Activated CD4-positive, alpha-beta T cell treated with anti-CD3 and anti-CD28 coated beads, Interleukin-2, amount 10 ng/mL, durations not matched to agents 7 days and 5 days (primary cell): Measurements from ENCODE around the gene RAB33A. TPM values are rescaled to one million over a fixed set of nuclear protein-coding genes. Genes with fewer than 3 reads are reported as not detected.

Experiments
- CTCF ChIA-PET: fragments of 350-600 bp; sonication (Branson Sonifier 250); formaldehyde crosslinking; loops from one replicate; lab custom pipeline; 2021; ENCODE audit warnings: antibody characterized with exemption; lab: Charles Lee
- POLR2A ChIA-PET: fragments of 350-600 bp; sonication (Branson Sonifier 250); formaldehyde crosslinking; loops from one replicate; lab custom pipeline; 2021; ENCODE audit warnings: antibody characterized with exemption; lab: Charles Lee
- DNase-seq: peaks from one replicate; pipeline ENCODE4 v3.0.0-alpha.2; 2020
- H3K27ac Mint-ChIP-seq: one replicate; pipeline ENCODE4 v1.8.0; 2021; ENCODE audit warnings: mild to moderate bottlenecking, moderate library complexity, mixed read lengths
- H3K27me3 Mint-ChIP-seq: one replicate; pipeline ENCODE4 v1.8.0; 2021; ENCODE audit warnings: mixed read lengths
- H3K36me3 Mint-ChIP-seq: one replicate; pipeline ENCODE4 v1.8.0; 2021; ENCODE audit warnings: low read depth, mixed read lengths
- H3K4me1 Mint-ChIP-seq: one replicate; pipeline ENCODE4 v1.8.0; 2021; ENCODE audit warnings: mixed read lengths
- H3K4me3 Mint-ChIP-seq: one replicate; pipeline ENCODE4 v1.8.0; 2021; ENCODE audit warnings: mild to moderate bottlenecking, moderate library complexity, mixed read lengths
- H3K9me3 Mint-ChIP-seq: one replicate; pipeline ENCODE4 v1.8.0; 2021; ENCODE audit warnings: mixed read lengths
- total RNA-seq, 2 experiments: library from RNA; stranded (reverse); gene quantifications; one replicate each; pipeline ENCODE4 v1.2.3, GENCODE V29; 2021

The RAB33A gene
- total RNA-seq, 2 experiments from 2014 or later = 20.8 to 21.2 TPM

GRCh38 chrX:130159776-130160175 lies 12.0 kb upstream of the RAB33A start:
- Mint-ChIP-seq H3K36me3 (peaks cover 4% of the 10 kb centered on the region), H3K27me3 (no peaks in the 10 kb centered on the region), H3K27ac (no peak overlapping the region), H3K9me3 (no peaks in the 10 kb centered on the region), H3K4me1 (peaks cover 33% of the 10 kb centered on the region), H3K4me3 (no peak overlapping the region)
- ChIA-PET CTCF (interaction anchor here (1.0 to 1.5 kb wide), 2 partner anchors 8 to 99 kb away, joined by 3 read pairs; no protein-coding TSS in a partner anchor), POLR2A (no interaction called here)
- no peak for DNase-seq

GRCh38 chrX:130162094-130162735 lies 9.5 kb upstream of the RAB33A start:
- H3K4me1 Mint-ChIP-seq = peaks cover 44% of the 10 kb centered on the region
- ChIA-PET POLR2A (no interaction called here), CTCF (interaction anchor here (0.8 to 1.3 kb wide), 3 partner anchors 16 to 138 kb away, joined by 3 to 6 read pairs (median 4); no protein-coding TSS in a partner anchor)
- no peaks in the 10 kb centered on the region for H3K27me3 Mint-ChIP-seq
- H3K27ac Mint-ChIP-seq = no peak overlapping the region
- H3K36me3 Mint-ChIP-seq = peaks cover 2% of the 10 kb centered on the region
- no peaks in the 10 kb centered on the region for H3K9me3 Mint-ChIP-seq
- no peak overlapping the region for H3K4me3 Mint-ChIP-seq
- no peak for DNase-seq

GRCh38 chrX:130163398-130163797 lies 8.4 kb upstream of the RAB33A start:
- Mint-ChIP-seq H3K36me3 (peaks cover 2% of the 10 kb centered on the region), H3K9me3 (no peaks in the 10 kb centered on the region), H3K4me3 (no peak overlapping the region), H3K27me3 (no peaks in the 10 kb centered on the region), H3K27ac (no peak overlapping the region), H3K4me1 (peaks cover 50% of the 10 kb centered on the region)
- ChIA-PET CTCF (interaction anchor here (1.5 kb wide), 1 partner anchor 8 kb away, joined by 3 read pairs; no protein-coding TSS in a partner anchor), POLR2A (no interaction called here)
- DNase-seq = no peak

GRCh38 chrX:130165181-130165702 lies 6.5 kb upstream of the RAB33A start:
- peak overlapping the region; percentile 91 for H3K4me3 Mint-ChIP-seq
- peak overlapping the region; percentile 95 for H3K27ac Mint-ChIP-seq
- H3K4me1 Mint-ChIP-seq = peaks cover 48% of the 10 kb centered on the region
- no peaks in the 10 kb centered on the region for H3K36me3 Mint-ChIP-seq
- no peaks in the 10 kb centered on the region for H3K9me3 Mint-ChIP-seq
- no peak for DNase-seq
- ChIA-PET POLR2A (interaction anchor here (0.6 kb wide), 1 partner anchor 24 kb away, joined by 11 read pairs; no protein-coding TSS in a partner anchor), CTCF (interaction anchor here (0.7 to 2.5 kb wide), 5 partner anchors 9 to 85 kb away, joined by 3 to 9 read pairs (median 4); no protein-coding TSS in a partner anchor)
- H3K27me3 Mint-ChIP-seq = no peaks in the 10 kb centered on the region

- Mint-ChIP-seq H3K27ac (peak within 1 kb of the TSS; percentile 95), H3K27me3 (no peaks in the 10 kb centered on the region), H3K36me3 (no peaks in the 10 kb centered on the region), H3K4me3 (peak within 1 kb of the TSS; percentile 91), H3K4me1 (peaks cover 54% of the 10 kb centered on the region), H3K9me3 (no peaks in the 10 kb centered on the region)
- CTCF ChIA-PET = interaction anchor here (0.7 to 2.5 kb wide), 4 partner anchors 8 to 85 kb away, joined by 3 to 9 read pairs (median 4); no protein-coding TSS in a partner anchor
- POLR2A ChIA-PET = no interaction called here
- DNase-seq = peak; percentile 91
Observed at GRCh38 chrX:130165703-130166502, 5.9 kb upstream of the RAB33A start, which contains the start of gene AIFM1. AIFM1 (minus strand) TSS chrX:130165841; CDS start chrX:130165656, 185 bp downstream.

GRCh38 chrX:130166503-130166777 lies 5.3 kb upstream of the RAB33A start:
- Mint-ChIP-seq H3K9me3 (no peaks in the 10 kb centered on the region), H3K36me3 (no peaks in the 10 kb centered on the region), H3K4me1 (peaks cover 55% of the 10 kb centered on the region), H3K4me3 (peak overlapping the region; percentile 91), H3K27me3 (no peaks in the 10 kb centered on the region), H3K27ac (peak overlapping the region; percentile 95)
- ChIA-PET POLR2A (no interaction called here), CTCF (interaction anchor here (1.9 to 2.5 kb wide), 2 partner anchors 45 to 86 kb away, joined by 5 to 9 read pairs; no protein-coding TSS in a partner anchor)
- DNase-seq = no peak

GRCh38 chrX:130167040-130167439 lies 4.7 kb upstream of the RAB33A start:
- DNase-seq = no peak
- peak overlapping the region; percentile 91 for H3K4me3 Mint-ChIP-seq
- CTCF ChIA-PET = interaction anchor here (1.9 kb wide), 1 partner anchor 45 kb away, joined by 5 read pairs; no protein-coding TSS in a partner anchor
- POLR2A ChIA-PET = no interaction called here
- peaks cover 53% of the 10 kb centered on the region for H3K4me1 Mint-ChIP-seq
- H3K9me3 Mint-ChIP-seq = no peaks in the 10 kb centered on the region
- H3K27me3 Mint-ChIP-seq = no peaks in the 10 kb centered on the region
- peak overlapping the region; percentile 95 for H3K27ac Mint-ChIP-seq
- H3K36me3 Mint-ChIP-seq = no peaks in the 10 kb centered on the region

GRCh38 chrX:130170752-130171445 lies 863 bp upstream of the RAB33A start:
- Mint-ChIP-seq H3K27ac (peak overlapping the region; percentile 92), H3K4me1 (peaks cover 46% of the 10 kb centered on the region), H3K9me3 (no peaks in the 10 kb centered on the region), H3K36me3 (peaks cover 7% of the 10 kb centered on the region), H3K27me3 (no peaks in the 10 kb centered on the region), H3K4me3 (peak overlapping the region; percentile 87)
- ChIA-PET POLR2A (no interaction called here), CTCF (interaction anchor here (0.7 to 2.0 kb wide), 8 partner anchors 10 to 91 kb away, joined by 3 to 5 read pairs (median 4); no protein-coding TSS in a partner anchor)
- DNase-seq = peak; percentile 69

- no peak for DNase-seq
- peaks cover 52% of the 10 kb centered on the region for H3K4me1 Mint-ChIP-seq
- CTCF ChIA-PET = interaction anchor here (2.4 kb wide), 1 partner anchor 92 kb away, joined by 9 read pairs; no protein-coding TSS in a partner anchor
Observed at GRCh38 chrX:130172127-130172845, 524 bp downstream of the RAB33A start.

GRCh38 chrX:130173190-130173895 lies 1.6 kb downstream of the RAB33A start:
- peaks cover 57% of the 10 kb centered on the region for H3K4me1 Mint-ChIP-seq
- peak; percentile 28 for DNase-seq
- CTCF ChIA-PET = interaction anchor here (1.8 to 2.4 kb wide), 2 partner anchors 94 to 113 kb away, joined by 4 to 9 read pairs; no protein-coding TSS in a partner anchor

More at GRCh38 chrX:130172127-130172845, 524 bp downstream of the RAB33A start:
- H3K9me3 Mint-ChIP-seq = no peaks in the 10 kb centered on the region
- POLR2A ChIA-PET = no interaction called here
- no peaks in the 10 kb centered on the region for H3K27me3 Mint-ChIP-seq
- peak overlapping the region; percentile 87 for H3K4me3 Mint-ChIP-seq
- peak overlapping the region; percentile 92 for H3K27ac Mint-ChIP-seq
- H3K36me3 Mint-ChIP-seq = peaks cover 18% of the 10 kb centered on the region

More at GRCh38 chrX:130173190-130173895, 1.6 kb downstream of the RAB33A start:
- H3K4me3 Mint-ChIP-seq = peak overlapping the region; percentile 87
- H3K36me3 Mint-ChIP-seq = peaks cover 27% of the 10 kb centered on the region
- POLR2A ChIA-PET = no interaction called here
- no peaks in the 10 kb centered on the region for H3K9me3 Mint-ChIP-seq
- H3K27me3 Mint-ChIP-seq = no peaks in the 10 kb centered on the region
- H3K27ac Mint-ChIP-seq = peak overlapping the region; percentile 92
